Measurements from ENCODE around the gene PXDN. TPM values are rescaled to one million over a fixed set of nuclear protein-coding genes. Genes with fewer than 3 reads are reported as not detected.
A peak's percentile ranks its signal among the peaks of the same experiment; 100 is the strongest.

The PXDN gene
- total and polyA plus RNA-seq, 2 donors (not counting 3 experiments of a cell fraction or from before 2014, with no cell fraction given), result 231 to 308 TPM

- Histone ChIP-seq H4K20me1 (replicated peaks; ENCODE audit: control insufficient read depth, extremely low read depth, insufficient read depth, low read length) (no peaks in the 10 kb centered on the region), H3K4me3 (replicated peaks in 1 of 3; ENCODE audit: insufficient read depth in 1 of 3, low read depth in 1 of 3, low read length in 3 of 3) (no peak overlapping the region), H3K9ac (replicated peaks; ENCODE audit: extremely low read depth, insufficient read depth, low read length) (no peak overlapping the region), H3K9me3 (replicated peaks; ENCODE audit: control insufficient read depth, insufficient read depth, low read length) (no peaks in the 10 kb centered on the region), H3K9me1 (replicated peaks; ENCODE audit: control insufficient read depth, extremely low read depth, insufficient read depth, low read length) (no peaks in the 10 kb centered on the region), H3K4me1 (ENCODE audit: control insufficient read depth, extremely low read depth, insufficient read depth, low read length) (peaks cover 29% of the 10 kb centered on the region), H3K27me3 (ENCODE audit: control insufficient read depth in 2 of 2, insufficient read depth in 2 of 2, low read length in 2 of 2) (peaks cover 0 to 2% of the 10 kb centered on the region in 2 experiments), H3K79me2 (ENCODE audit: control insufficient read depth, insufficient read depth, low read length) (no peaks in the 10 kb centered on the region), H2AFZ (ENCODE audit: low read depth, low read length) (no peak overlapping the region), H3K4me2 (ENCODE audit: insufficient read depth, low read length) (no peak overlapping the region), H3K27ac (ENCODE audit: insufficient read depth, low read depth, low read length) (no peak overlapping the region), H3K36me3 (ENCODE audit: control insufficient read depth in 2 of 2, extremely low read depth in 1 of 2, insufficient read depth in 2 of 2, low read length in 2 of 2) (no peaks in the 10 kb centered on the region)
- no TSS peak for BruUV-seq (replicated peaks)
- peak; percentile 16 for TF ChIP-seq POLR2AphosphoS5 (IDR thresholded peaks at IDR 0.05; ENCODE audit: insufficient read depth, low read depth, low read length)
- TF ChIP-seq MAX (IDR thresholded peaks at IDR 0.05; ENCODE audit: insufficient read depth, insufficient read length), result peak; percentile 18
- TF ChIP-seq MYC (IDR thresholded peaks at IDR 0.05; ENCODE audit: low read depth, low read length), result no peak
- TF ChIP-seq CTCF (IDR thresholded peaks at IDR 0.05; ENCODE audit: extremely low read depth in 1 of 2, insufficient read depth in 1 of 2, low read depth in 1 of 2, low read length in 2 of 2), result no peak
- peak; percentile 85 for TF ChIP-seq FOS (IDR thresholded peaks at IDR 0.05; ENCODE audit: borderline replicate concordance, insufficient read depth, low read length)
- peak; percentile 81 for TF ChIP-seq GATA2 (IDR thresholded peaks at IDR 0.05; ENCODE audit: insufficient read depth, insufficient read length, low read depth, low read length)
- FAIRE-seq (peak; percentile 75), DNase-seq (ENCODE audit: low read depth, low spot score) (no peak)
- intact Hi-C loops (cut with micrococcal nuclease) (no loop called here), dilution Hi-C loops (cut with MboI; ENCODE audit: extremely low pct_ligation_motif_present, low sequenced_read_pairs) (no loop called here)
- ChIA-PET POLR2A (no interaction called here), CTCF (no interaction called here)
Observed at GRCh38 chr2:1607971-1608688, 136.2 kb downstream of the PXDN start.
